ENCODE measurements around the gene PCID2.

Gene PCID2

GRCh38 chr13:113171250-113172125, 37.0 kb downstream of the PCID2 start:
- H3K4me3 ChIP-seq (ENCODE audit: low read depth in 1 of 2, low read length in 1 of 2), result no peak overlapping the region
- H3K36me3 ChIP-seq, result peaks cover 33% of the 10 kb centered on the region
- H3K9me3 ChIP-seq, result no peaks in the 10 kb centered on the region
- TF ChIP-seq CTCF (IDR thresholded peaks at IDR 0.05), result no peak
- H3K27me3 ChIP-seq, result peaks cover 4% of the 10 kb centered on the region
- no peak overlapping the region for H3K27ac ChIP-seq
- no peaks in the 10 kb centered on the region for H3K4me1 ChIP-seq (ENCODE audit: control insufficient read depth in 1 of 2, insufficient read depth in 1 of 2, low read depth in 1 of 2, low read length in 1 of 2)

- H3K9me3 ChIP-seq, result no peaks in the 10 kb centered on the region
- peaks cover 23% of the 10 kb centered on the region for H3K36me3 ChIP-seq
- H3K4me1 ChIP-seq (ENCODE audit: control insufficient read depth in 1 of 2, insufficient read depth in 1 of 2, low read depth in 1 of 2, low read length in 1 of 2), result no peaks in the 10 kb centered on the region
- peaks cover 14% of the 10 kb centered on the region for H3K27me3 ChIP-seq
- H3K4me3 ChIP-seq (ENCODE audit: low read depth in 1 of 2, low read length in 1 of 2), result no peak overlapping the region
- TF ChIP-seq CTCF (IDR thresholded peaks at IDR 0.05), result no peak
- H3K27ac ChIP-seq, result no peak overlapping the region
Observed at GRCh38 chr13:113170511-113170910, 38.0 kb downstream of the PCID2 start.

- Histone ChIP-seq H3K36me3 (peaks cover 14% of the 10 kb centered on the region), H3K4me1 (ENCODE audit: control insufficient read depth in 1 of 2, insufficient read depth in 1 of 2, low read depth in 1 of 2, low read length in 1 of 2) (no peaks in the 10 kb centered on the region), H3K27ac (no peak overlapping the region), H3K4me3 (ENCODE audit: low read depth in 1 of 2, low read length in 1 of 2) (no peak overlapping the region), H3K27me3 (peaks cover 23% of the 10 kb centered on the region), H3K9me3 (no peaks in the 10 kb centered on the region)
- no peak for TF ChIP-seq CTCF (IDR thresholded peaks at IDR 0.05)
Observed at GRCh38 chr13:113169277-113170272, 38.9 kb downstream of the PCID2 start.

GRCh38 chr13:113168211-113168610, 40.3 kb downstream of the PCID2 start:
- no peaks in the 10 kb centered on the region for H3K9me3 ChIP-seq
- peaks cover 37% of the 10 kb centered on the region for H3K27me3 ChIP-seq
- no peak overlapping the region for H3K27ac ChIP-seq
- no peak overlapping the region for H3K4me3 ChIP-seq (ENCODE audit: low read depth in 1 of 2, low read length in 1 of 2)
- no peak for TF ChIP-seq CTCF (IDR thresholded peaks at IDR 0.05)
- peaks cover 13% of the 10 kb centered on the region for H3K36me3 ChIP-seq
- no peaks in the 10 kb centered on the region for H3K4me1 ChIP-seq (ENCODE audit: control insufficient read depth in 1 of 2, insufficient read depth in 1 of 2, low read depth in 1 of 2, low read length in 1 of 2)

- H3K27me3 ChIP-seq, result peaks cover 43% of the 10 kb centered on the region
- no peaks in the 10 kb centered on the region for H3K4me1 ChIP-seq (ENCODE audit: control insufficient read depth in 1 of 2, insufficient read depth in 1 of 2, low read depth in 1 of 2, low read length in 1 of 2)
- H3K4me3 ChIP-seq (ENCODE audit: low read depth in 1 of 2, low read length in 1 of 2), result no peak overlapping the region
- peaks cover 13% of the 10 kb centered on the region for H3K36me3 ChIP-seq
- no peak for TF ChIP-seq CTCF (IDR thresholded peaks at IDR 0.05)
- H3K9me3 ChIP-seq, result no peaks in the 10 kb centered on the region
- no peak overlapping the region for H3K27ac ChIP-seq
Observed at GRCh38 chr13:113167575-113167974, 40.9 kb downstream of the PCID2 start.

Measured in neutrophil (primary cell).